ENCODE measurements around the gene LMCD1.

LMCD1 gene

DNA sequence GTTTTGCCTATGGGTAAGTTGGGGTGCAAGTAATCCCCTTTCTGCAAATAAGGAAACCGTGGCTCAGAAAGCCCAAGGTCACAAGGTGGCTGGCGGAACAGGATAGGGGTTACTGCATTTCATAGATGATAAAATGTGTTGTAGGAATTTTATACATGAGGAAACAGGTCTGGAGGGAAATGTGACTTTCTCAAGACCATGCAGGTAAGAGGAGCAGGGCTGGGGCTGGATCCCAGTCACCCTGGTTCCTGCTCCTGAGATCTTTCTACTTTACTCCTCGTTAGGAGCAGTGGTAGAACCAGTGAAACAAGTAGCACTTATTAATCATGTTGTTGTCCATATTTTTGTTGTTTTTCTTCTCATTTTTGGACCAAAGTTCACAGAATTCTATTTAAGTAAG is 79.8 kb downstream of the LMCD1 start:
- no peak for TF ChIP-seq EZH2 (IDR thresholded peaks at IDR 0.05; ENCODE audit: borderline replicate concordance, low read length)
- TF ChIP-seq, protein P1, sequence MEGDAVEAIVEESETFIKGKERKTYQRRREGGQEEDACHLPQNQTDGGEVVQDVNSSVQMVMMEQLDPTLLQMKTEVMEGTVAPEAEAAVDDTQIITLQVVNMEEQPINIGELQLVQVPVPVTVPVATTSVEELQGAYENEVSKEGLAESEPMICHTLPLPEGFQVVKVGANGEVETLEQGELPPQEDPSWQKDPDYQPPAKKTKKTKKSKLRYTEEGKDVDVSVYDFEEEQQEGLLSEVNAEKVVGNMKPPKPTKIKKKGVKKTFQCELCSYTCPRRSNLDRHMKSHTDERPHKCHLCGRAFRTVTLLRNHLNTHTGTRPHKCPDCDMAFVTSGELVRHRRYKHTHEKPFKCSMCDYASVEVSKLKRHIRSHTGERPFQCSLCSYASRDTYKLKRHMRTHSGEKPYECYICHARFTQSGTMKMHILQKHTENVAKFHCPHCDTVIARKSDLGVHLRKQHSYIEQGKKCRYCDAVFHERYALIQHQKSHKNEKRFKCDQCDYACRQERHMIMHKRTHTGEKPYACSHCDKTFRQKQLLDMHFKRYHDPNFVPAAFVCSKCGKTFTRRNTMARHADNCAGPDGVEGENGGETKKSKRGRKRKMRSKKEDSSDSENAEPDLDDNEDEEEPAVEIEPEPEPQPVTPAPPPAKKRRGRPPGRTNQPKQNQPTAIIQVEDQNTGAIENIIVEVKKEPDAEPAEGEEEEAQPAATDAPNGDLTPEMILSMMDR (IDR thresholded peaks at IDR 0.05; ENCODE audit: low read length): no peak
- no peaks in the 10 kb centered on the region for H3K27me3 ChIP-seq (ENCODE audit: insufficient read depth, low read length)
- H3K9me3 ChIP-seq (ENCODE audit: low read length): no peaks in the 10 kb centered on the region
- no peaks in the 10 kb centered on the region for H3K4me1 ChIP-seq (ENCODE audit: insufficient read depth, low read length, severe bottlenecking)
- H3K27ac ChIP-seq (ENCODE audit: low read depth, low read length, poor library complexity, severe bottlenecking): no peak overlapping the region
- no peak overlapping the region for H3K4me3 ChIP-seq (ENCODE audit: low read depth, low read length, poor library complexity, severe bottlenecking)
- no peak overlapping the region for H3K9ac ChIP-seq (ENCODE audit: low read length)
- no peaks in the 10 kb centered on the region for H3K36me3 ChIP-seq (ENCODE audit: insufficient read depth, low read length)
- H4K20me1 ChIP-seq (ENCODE audit: insufficient read depth, low read length): no peaks in the 10 kb centered on the region
- H3K9me2 ChIP-seq (ENCODE audit: low read depth, low read length): no peaks in the 10 kb centered on the region
- H3F3A ChIP-seq (ENCODE audit: insufficient read depth, low read length): no peaks in the 10 kb centered on the region
- H3K4me2 ChIP-seq (ENCODE audit: low read length): no peak overlapping the region
- no peaks in the 10 kb centered on the region for H3K79me2 ChIP-seq (ENCODE audit: insufficient read depth, low read length)
- H2AFZ ChIP-seq (ENCODE audit: low read length): no peak overlapping the region

DNA sequence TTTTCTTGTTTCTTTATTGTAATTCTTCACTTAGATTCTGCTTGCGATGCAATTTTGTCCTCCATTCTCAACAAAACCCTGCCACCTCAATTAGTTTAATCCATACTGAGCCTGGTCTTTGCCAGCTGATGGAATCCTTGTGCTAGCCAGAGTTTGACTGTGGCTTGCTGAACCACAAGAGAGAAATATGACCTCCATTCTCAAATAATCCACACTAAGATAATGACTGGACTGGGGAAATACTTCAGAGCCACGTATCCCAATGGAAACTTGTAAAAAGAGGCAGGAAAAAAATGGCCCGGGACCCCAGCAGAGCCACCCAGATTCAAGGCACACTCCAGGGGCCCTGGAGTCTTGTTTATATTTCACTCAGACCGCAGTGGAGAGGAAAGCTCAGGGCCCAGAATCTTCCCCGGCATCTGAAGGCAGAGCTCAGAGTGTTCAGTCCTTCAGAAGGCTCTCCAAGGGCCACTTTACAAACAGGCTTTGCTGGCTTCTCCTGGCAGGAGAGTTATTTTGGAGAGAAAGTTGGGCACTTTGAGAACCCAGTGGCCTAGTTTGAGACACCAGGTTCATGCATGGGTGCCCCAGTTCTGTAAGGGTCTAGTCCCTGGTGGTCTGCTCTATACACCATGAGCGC is 80.3 kb downstream of the LMCD1 start:
- H3K36me3 ChIP-seq (ENCODE audit: insufficient read depth, low read length): no peaks in the 10 kb centered on the region
- H3K4me2 ChIP-seq (ENCODE audit: low read length): no peak overlapping the region
- H3K27ac ChIP-seq (ENCODE audit: low read depth, low read length, poor library complexity, severe bottlenecking): no peak overlapping the region
- no peaks in the 10 kb centered on the region for H3K27me3 ChIP-seq (ENCODE audit: insufficient read depth, low read length)
- no peak overlapping the region for H3K4me3 ChIP-seq (ENCODE audit: low read depth, low read length, poor library complexity, severe bottlenecking)
- H3K79me2 ChIP-seq (ENCODE audit: insufficient read depth, low read length): no peaks in the 10 kb centered on the region
- H3K9ac ChIP-seq (ENCODE audit: low read length): no peak overlapping the region
- no peak overlapping the region for H2AFZ ChIP-seq (ENCODE audit: low read length)
- no peaks in the 10 kb centered on the region for H3K9me3 ChIP-seq (ENCODE audit: low read length)
- TF ChIP-seq, protein P1 (IDR thresholded peaks at IDR 0.05; ENCODE audit: low read length): no peak
- no peak for TF ChIP-seq EZH2 (IDR thresholded peaks at IDR 0.05; ENCODE audit: borderline replicate concordance, low read length)
- H3F3A ChIP-seq (ENCODE audit: insufficient read depth, low read length): no peaks in the 10 kb centered on the region
- no peaks in the 10 kb centered on the region for H4K20me1 ChIP-seq (ENCODE audit: insufficient read depth, low read length)
- no peaks in the 10 kb centered on the region for H3K4me1 ChIP-seq (ENCODE audit: insufficient read depth, low read length, severe bottlenecking)
- no peaks in the 10 kb centered on the region for H3K9me2 ChIP-seq (ENCODE audit: low read depth, low read length)

DNA sequence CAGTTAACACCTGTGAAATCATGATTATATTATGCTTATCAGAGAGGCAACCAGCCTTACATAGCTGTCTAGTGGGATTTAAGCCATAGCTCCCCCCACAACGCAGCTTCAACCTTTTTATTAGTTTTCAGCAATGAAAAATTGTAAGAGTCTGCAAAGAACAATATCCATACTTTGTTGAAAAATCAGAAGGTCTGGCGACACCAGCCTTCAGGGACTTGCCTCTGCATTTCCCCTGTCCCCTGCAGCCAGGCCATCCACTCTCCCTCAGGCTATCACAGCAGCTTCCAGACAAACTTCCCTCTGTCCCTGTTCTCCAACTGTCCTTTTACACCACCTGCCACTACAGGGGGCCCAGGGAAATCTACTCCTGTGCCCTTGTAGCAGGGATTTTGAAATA is 83.0 kb downstream of the LMCD1 start:
- H3K9me3 ChIP-seq (ENCODE audit: low read length): no peaks in the 10 kb centered on the region
- H3K79me2 ChIP-seq (ENCODE audit: insufficient read depth, low read length): no peaks in the 10 kb centered on the region
- H3K4me2 ChIP-seq (ENCODE audit: low read length): no peak overlapping the region
- no peak overlapping the region for H3K9ac ChIP-seq (ENCODE audit: low read length)
- H3K4me3 ChIP-seq (ENCODE audit: low read depth, low read length, poor library complexity, severe bottlenecking): no peak overlapping the region
- H3F3A ChIP-seq (ENCODE audit: insufficient read depth, low read length): no peaks in the 10 kb centered on the region
- no peaks in the 10 kb centered on the region for H4K20me1 ChIP-seq (ENCODE audit: insufficient read depth, low read length)
- TF ChIP-seq, protein P1 (IDR thresholded peaks at IDR 0.05; ENCODE audit: low read length): no peak
- TF ChIP-seq EZH2 (IDR thresholded peaks at IDR 0.05; ENCODE audit: borderline replicate concordance, low read length): no peak
- H3K36me3 ChIP-seq (ENCODE audit: insufficient read depth, low read length): no peaks in the 10 kb centered on the region
- no peaks in the 10 kb centered on the region for H3K4me1 ChIP-seq (ENCODE audit: insufficient read depth, low read length, severe bottlenecking)
- H3K27me3 ChIP-seq (ENCODE audit: insufficient read depth, low read length): no peaks in the 10 kb centered on the region
- H3K9me2 ChIP-seq (ENCODE audit: low read depth, low read length): no peaks in the 10 kb centered on the region
- H2AFZ ChIP-seq (ENCODE audit: low read length): no peak overlapping the region
- H3K27ac ChIP-seq (ENCODE audit: low read depth, low read length, poor library complexity, severe bottlenecking): no peak overlapping the region
